Ovary (tissue), 9 donors: ENCODE measurements around the gene STOML1. TPM values are rescaled to one million over a fixed set of nuclear protein-coding genes. Genes with fewer than 3 reads are reported as not detected.

Source experiments
- DNase-seq, 5 donors: peaks; one replicate each; pipeline ENCODE4 v3.0.0-alpha.2; 2019 to 2020
- H3K27ac ChIP-seq, 2 donors: fragments of 200-600 bp; one replicate each; pipeline versions ENCODE4 v1.5.1 to v1.8.0; 2019 to 2022
- H3K27me3 ChIP-seq: fragments of 200-600 bp; one replicate; pipeline ENCODE4 v1.8.0; 2022
- H3K36me3 ChIP-seq: fragments of 200-600 bp; sonication (generic); one replicate; pipeline ENCODE4 v1.5.1; 2019
- H3K4me1 ChIP-seq: one replicate; pipeline ENCODE4 v1.8.1; 2013; ENCODE audit warnings: mild to moderate bottlenecking, moderate library complexity; ENCODE audit not compliant: insufficient read depth
- H3K4me3 ChIP-seq: fragments of 200-600 bp; sonication (generic); one replicate; pipeline ENCODE4 v1.5.1; 2017
- H3K9me3 ChIP-seq, 2 donors: fragments of 200-600 bp in 1 of 2; sonication (generic) in 1 of 2; one replicate each; pipeline versions ENCODE4 v1.5.1 to v1.8.1; 2013 to 2019; ENCODE audit warnings: mild to moderate bottlenecking in 1 of 2, moderate library complexity in 1 of 2
- EP300 ChIP-seq: sonication (generic); formaldehyde crosslinking; IDR thresholded peaks from one replicate; pipeline ENCODE4 v1.6.1; 2017; ENCODE audit warnings: antibody characterized with exemption
- POLR2A ChIP-seq: fragments of 450-650 bp; IDR thresholded peaks from one replicate; pipeline ENCODE4 v1.6.1; 2017; ENCODE audit warnings: antibody characterized with exemption, mild to moderate bottlenecking, moderate library complexity
- WGBS, 3 donors: extraction: QIAGEN DNeasy Blood & Tissue Kit in 1 of 3; methylation state at CpG; one replicate each; pipeline versions ENCODE4 v1.1.5 to v1.1.7; 2013 to 2017; 5-methylcytosine and 5-hydroxymethylcytosine counted together
- intact Hi-C, 4 donors: fragments of 100-400 bp; cut with DNase I; formaldehyde crosslinking; loops; one replicate each; pipeline versions ENCODE4 v1.11.0 to v1.15.1; 2022 to 2023
- polyA plus RNA-seq, 2 donors: library from polyadenylated mRNA; stranded (reverse); fragments of 200-250 nt in 1 of 2; fragments of 350-450 nt in 1 of 2; fragmentation: Illumina TruSeq in 1 of 2; extraction: RNeasy Lipid Tissue Mini Kit (QIAGEN cat#74804) in 1 of 2; gene quantifications; one replicate each; pipeline ENCODE4 v1.2.3, GENCODE V29; 2013 to 2014
- total RNA-seq, 7 donors: library from RNA; depleted of rRNA in 2 of 7; stranded (reverse); fragments of >200 nt in 2 of 7; fragmentation: NEBNext Ultra II Directional in 3 of 7; extraction: Animal tissue kit (Norgen Biotek cat#: 25700) in 3 of 7; gene quantifications; one replicate each; pipeline versions ENCODE4 v1.1.0 to v1.2.4, GENCODE V29; 2016 to 2023
- TF ChIP-seq, protein P1 (sequence below), 3 donors: fragments of 450-650 bp in 2 of 3; fragments of 200-600 bp in 1 of 3; IDR thresholded peaks; one replicate each; pipeline versions ENCODE4 v1.5.1 to v1.8.0; 2016 to 2022; ENCODE audit warnings: antibody characterized with exemption in 3 of 3, mild to moderate bottlenecking in 1 of 3
- donor health status: DM: no; HTN: no; CAD: no; lungs with moderate emphysema.
- donor health status: DM: no; HTN: no; CAD: no.
- donor health status: Bipolar disorder and iron deficiency.
- donor health status: DM: yes; HTN: yes; CAD: no.
- donor health status: DM: no; HTN: no; CAD: no.
- donor health status: DM: yes; HTN: yes; CAD: no.

STOML1 gene
- total and polyA plus RNA-seq, 9 donors, result 2.1 to 22.9 (median 12.1) TPM

DNA sequence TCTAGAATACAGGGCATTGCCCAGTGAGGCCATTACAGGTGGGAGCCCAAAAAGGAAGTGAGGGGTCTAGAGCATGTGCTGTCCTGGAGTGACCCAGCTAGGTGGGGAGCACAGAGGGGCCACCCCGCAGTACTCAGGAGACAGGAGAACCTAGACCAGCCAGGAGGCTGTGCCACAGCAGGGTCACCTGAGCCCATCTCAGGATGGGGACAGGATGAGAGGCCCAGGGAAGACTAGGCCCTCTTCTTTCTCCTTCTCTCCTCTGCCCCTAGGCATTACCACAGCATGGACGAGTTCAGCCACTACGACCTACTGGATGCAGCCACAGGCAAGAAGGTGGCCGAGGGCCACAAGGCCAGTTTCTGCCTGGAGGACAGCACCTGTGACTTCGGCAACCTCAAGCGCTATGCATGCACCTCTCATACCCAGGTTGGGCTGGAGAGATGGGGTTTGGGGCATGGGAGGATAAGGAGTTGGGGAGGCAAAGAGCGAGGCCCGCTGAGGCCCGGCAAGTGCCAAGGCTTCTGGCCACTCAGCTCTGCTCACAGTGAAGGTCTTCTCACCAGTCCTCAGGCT lies 45.2 kb downstream of the STOML1 start:
- WGBS, 3 donors, result 94 to 96% (median 95%) methylated on average over 9 of the region's 9 CpGs
- no peaks in the 10 kb centered on the region for H3K27me3 ChIP-seq

DNA sequence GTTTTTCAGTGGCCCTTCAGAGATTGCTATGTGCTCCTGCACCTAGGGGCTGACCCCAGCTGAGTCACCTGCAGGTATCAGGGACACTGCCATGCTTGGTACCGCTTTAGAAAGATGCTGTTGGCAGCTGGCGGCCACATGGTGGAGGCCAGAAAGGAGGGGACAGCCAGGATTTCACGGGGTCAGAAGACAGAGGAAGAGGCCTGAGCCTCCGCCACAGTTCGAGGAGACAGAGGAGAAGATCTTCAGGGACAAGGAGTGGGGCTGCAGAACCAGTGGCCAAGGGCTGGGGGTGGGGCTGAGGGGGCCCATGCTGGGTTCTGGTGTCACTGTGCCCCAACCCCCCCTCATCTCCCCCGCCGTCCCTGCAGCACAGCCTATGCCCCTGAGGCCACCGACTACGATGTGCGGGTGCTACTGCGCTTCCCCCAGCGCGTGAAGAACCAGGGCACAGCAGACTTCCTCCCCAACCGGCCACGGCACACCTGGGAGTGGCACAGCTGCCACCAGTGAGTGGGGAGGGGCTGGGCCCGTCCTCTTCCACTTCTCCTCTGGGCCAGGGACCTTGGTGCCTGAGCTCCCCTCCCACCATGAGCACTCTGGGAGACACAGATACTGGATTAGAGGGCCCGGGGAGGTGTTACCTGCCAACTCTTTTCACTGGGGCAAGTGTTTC lies 45.9 kb downstream of the STOML1 start:
- Histone ChIP-seq H3K4me3 (no peak overlapping the region), H3K36me3 (no peaks in the 10 kb centered on the region), H3K9me3 (no peaks in the 10 kb centered on the region), H3K27me3 (no peaks in the 10 kb centered on the region), H3K4me1 (peaks cover 4% of the 10 kb centered on the region), H3K27ac (no peak overlapping the region)
- DNase-seq, result peak in 1 of 5 donors; percentile 30
- TF ChIP-seq EP300 (no peak), POLR2A (no peak)
- TF ChIP-seq, protein P1, sequence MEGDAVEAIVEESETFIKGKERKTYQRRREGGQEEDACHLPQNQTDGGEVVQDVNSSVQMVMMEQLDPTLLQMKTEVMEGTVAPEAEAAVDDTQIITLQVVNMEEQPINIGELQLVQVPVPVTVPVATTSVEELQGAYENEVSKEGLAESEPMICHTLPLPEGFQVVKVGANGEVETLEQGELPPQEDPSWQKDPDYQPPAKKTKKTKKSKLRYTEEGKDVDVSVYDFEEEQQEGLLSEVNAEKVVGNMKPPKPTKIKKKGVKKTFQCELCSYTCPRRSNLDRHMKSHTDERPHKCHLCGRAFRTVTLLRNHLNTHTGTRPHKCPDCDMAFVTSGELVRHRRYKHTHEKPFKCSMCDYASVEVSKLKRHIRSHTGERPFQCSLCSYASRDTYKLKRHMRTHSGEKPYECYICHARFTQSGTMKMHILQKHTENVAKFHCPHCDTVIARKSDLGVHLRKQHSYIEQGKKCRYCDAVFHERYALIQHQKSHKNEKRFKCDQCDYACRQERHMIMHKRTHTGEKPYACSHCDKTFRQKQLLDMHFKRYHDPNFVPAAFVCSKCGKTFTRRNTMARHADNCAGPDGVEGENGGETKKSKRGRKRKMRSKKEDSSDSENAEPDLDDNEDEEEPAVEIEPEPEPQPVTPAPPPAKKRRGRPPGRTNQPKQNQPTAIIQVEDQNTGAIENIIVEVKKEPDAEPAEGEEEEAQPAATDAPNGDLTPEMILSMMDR (IDR thresholded peaks at IDR 0.05), result no peak
- intact Hi-C loops, result no loop called here
- 91 to 94% (median 92%) methylated on average over 17 of the region's 17 CpGs for WGBS, 3 donors

More for the DNA sequence above, 45.2 kb downstream of the STOML1 start:
- Histone ChIP-seq H3K36me3 (no peaks in the 10 kb centered on the region), H3K4me3 (no peak overlapping the region), H3K9me3 (no peaks in the 10 kb centered on the region), H3K4me1 (peaks cover 8% of the 10 kb centered on the region), H3K27ac (no peak overlapping the region)
- TF ChIP-seq EP300 (no peak), POLR2A (no peak)
- TF ChIP-seq, protein P1 (IDR thresholded peaks at IDR 0.05), result no peak
- intact Hi-C loops, result no loop called here
- DNase-seq, result peak in 1 of 5 donors; percentile 30

DNA sequence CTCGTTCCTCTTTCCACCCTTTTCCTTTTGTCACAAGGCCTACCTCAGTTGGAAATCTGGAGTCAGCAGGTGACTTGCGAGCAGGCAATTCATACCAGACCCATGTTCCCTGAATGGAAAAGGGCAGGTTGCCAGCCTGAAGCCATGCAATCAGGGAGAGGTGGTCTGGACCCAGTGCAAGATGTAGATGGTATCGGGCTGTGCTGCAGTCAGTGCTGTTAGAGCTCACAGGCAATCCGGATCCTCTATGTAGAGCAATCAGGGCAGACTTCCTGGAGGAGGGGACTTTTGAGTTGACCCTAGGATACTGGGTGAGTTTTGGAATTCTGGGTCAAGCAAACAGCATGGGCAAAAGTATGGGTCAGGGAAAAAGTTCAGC lies 47.0 kb downstream of the STOML1 start:
- no peak overlapping the region for H3K27ac ChIP-seq
- TF ChIP-seq EP300, result no peak
- no peak for TF ChIP-seq POLR2A
- intact Hi-C loops, result no loop called here
- no peaks in the 10 kb centered on the region for H3K36me3 ChIP-seq
- no peaks in the 10 kb centered on the region for H3K27me3 ChIP-seq
- no peaks in the 10 kb centered on the region for H3K9me3 ChIP-seq
- no peak overlapping the region for H3K4me3 ChIP-seq
- no peak for DNase-seq
- H3K4me1 ChIP-seq, result peaks cover 4% of the 10 kb centered on the region
- WGBS, 3 donors, result 67 to 74% (median 70%) methylated on average over 4 of the region's 4 CpGs

DNA sequence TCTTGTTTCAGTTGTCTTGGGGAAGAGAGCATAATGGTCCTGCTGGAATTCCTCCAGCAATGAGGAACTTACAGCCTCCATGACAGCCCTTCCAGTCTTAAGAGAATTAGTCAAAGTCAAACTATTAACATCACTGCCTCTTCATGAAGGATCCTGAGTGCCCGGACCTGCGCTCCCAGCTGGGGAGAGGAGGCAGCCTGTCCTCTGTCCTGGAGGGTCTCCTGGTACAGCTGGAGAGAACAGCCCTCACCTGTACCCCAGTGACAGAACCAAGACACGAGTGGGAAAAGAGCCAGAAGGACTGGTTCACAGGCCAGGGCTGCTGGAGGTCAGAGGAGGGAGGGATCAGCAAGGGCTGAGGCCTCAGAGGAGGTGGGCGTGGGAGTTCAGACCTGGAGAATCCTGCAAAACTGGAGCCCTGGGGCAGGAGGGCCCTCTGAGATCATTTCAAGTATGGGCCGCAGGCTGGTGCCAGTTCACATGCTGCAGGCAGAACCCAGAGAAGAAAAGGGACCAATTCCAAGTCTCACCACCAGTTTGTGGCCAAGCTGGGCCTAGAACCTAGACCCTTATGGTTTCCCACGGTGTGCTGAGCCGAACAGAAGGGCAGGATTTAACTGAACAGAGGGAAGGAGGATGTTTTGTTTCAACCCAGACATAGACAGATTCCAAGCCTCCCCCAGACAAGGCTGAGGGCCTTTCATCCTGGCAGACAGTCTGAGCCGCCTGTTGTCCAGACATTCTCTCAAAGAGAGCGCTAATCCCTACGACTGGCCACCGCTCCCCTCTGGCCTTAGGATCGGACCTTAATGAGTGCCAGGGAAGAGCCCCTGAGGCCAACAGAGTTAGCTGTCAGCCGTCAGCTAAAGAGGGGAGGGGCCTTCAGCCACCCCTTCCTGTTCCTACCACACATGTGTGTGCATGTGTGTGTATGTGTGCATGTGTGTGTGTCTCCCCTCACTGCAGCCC lies 47.6 kb downstream of the STOML1 start:
- Histone ChIP-seq H3K4me1 (peaks cover 4% of the 10 kb centered on the region), H3K36me3 (no peaks in the 10 kb centered on the region), H3K4me3 (no peak overlapping the region), H3K27me3 (no peaks in the 10 kb centered on the region), H3K27ac (no peak overlapping the region), H3K9me3 (no peaks in the 10 kb centered on the region)
- DNase-seq, result peak in 3 of 5 donors; percentile 53 to 69 (median 56)
- TF ChIP-seq, protein P1 (IDR thresholded peaks at IDR 0.05), result no peak
- TF ChIP-seq EP300, result no peak
- no peak for TF ChIP-seq POLR2A
- intact Hi-C loops, result no loop called here
- WGBS, 3 donors, result 33 to 39% (median 34%) methylated on average over 13 of the region's 13 CpGs
